A549 (cell line): ENCODE data around the gene SLC16A3. TPM values are rescaled to one million over a fixed set of nuclear protein-coding genes. Genes with fewer than 3 reads are reported as not detected.
A peak's percentile ranks its signal among the peaks of the same experiment; 100 is the strongest.

ENCODE experiments used
- ATAC-seq, 2 experiments: fragments of 200-7000 bp in 1 of 2; fragments of >200 bp in 1 of 2; cut with Nextera tagmentation in 1 of 2; cut with Tn5 transposase in 1 of 2; 3 replicates each; pipeline versions ENCODE4 v1.8.0 to v1.9.1; 2018 to 2020; ENCODE audit warnings: mild to moderate bottlenecking in 1 of 2, moderate library complexity in 1 of 2
- CTCF ChIA-PET: fragments of 300-600 bp; sonication (Branson Sonifier 250); formaldehyde crosslinking; extraction: SDS; loops from one replicate; lab custom pipeline; 2021; ENCODE audit warnings: antibody characterized with exemption, inconsistent platforms; lab: Yijun Ruan, JAX
- POLR2A ChIA-PET: fragments of 350-600 bp; formaldehyde crosslinking; extraction: SDS; loops from one replicate; lab custom pipeline; 2021; ENCODE audit warnings: antibody characterized with exemption, inconsistent platforms; lab: Yijun Ruan, JAX
- DNase-seq, 2 experiments: peaks; one replicate each; pipeline versions ENCODE4 v3.0.0 to v3.0.0-alpha.2; 2011 to 2016; ENCODE audit warnings: low read depth in 1 of 2, low spot score in 1 of 2
- FAIRE-seq: peaks from 2 replicates; lab custom pipeline; 2011; peaks lifted over from hg19 to GRCh38; lab: Jason Lieb, UNC
- H3K27ac ChIP-seq, 2 experiments: fragments of >200 bp; sonication (Bioruptor Twin); formaldehyde crosslinking; 3 replicates each; pipeline ENCODE4 v1.5.1; 2016 to 2017
- H3K4me1 ChIP-seq: fragments of >200 bp; sonication (Bioruptor Twin); formaldehyde crosslinking; 3 replicates; pipeline ENCODE4 v1.6.1; 2016
- H3K4me2 ChIP-seq: fragments of >200 bp; sonication (Bioruptor Twin); formaldehyde crosslinking; 3 replicates; pipeline ENCODE4 v1.6.1; 2016
- H3K4me3 ChIP-seq: fragments of >200 bp; sonication (Bioruptor Twin); formaldehyde crosslinking; 3 replicates; pipeline ENCODE4 v1.5.1; 2016
- H3K9me3 ChIP-seq: fragments of >200 bp; sonication (Bioruptor Twin); formaldehyde crosslinking; 3 replicates; pipeline ENCODE4 v1.6.1; 2016
- CBX2 ChIP-seq: fragments of 200-600 bp; sonication (generic); IDR thresholded peaks from 2 replicates; pipeline ENCODE4 v1.6.1; 2016; ENCODE audit warnings: low read depth, mild to moderate bottlenecking, borderline replicate concordance
- CTCF ChIP-seq: fragments of >200 bp; sonication (Bioruptor Twin); formaldehyde crosslinking; IDR thresholded peaks from 3 replicates; pipeline ENCODE4 v1.5.1; 2016
- ESRRA ChIP-seq: fragments of 150-350 bp; IDR thresholded peaks from 2 replicates; pipeline ENCODE4 v1.6.1; 2014; ENCODE audit warnings: mild to moderate bottlenecking, low read length, borderline replicate concordance
- FOSL2 ChIP-seq, 2 experiments: fragments of 450-650 bp in 1 of 2; fragments of >200 bp in 1 of 2; sonication (Bioruptor Twin) in 1 of 2; formaldehyde crosslinking; IDR thresholded peaks; 2 replicates each; pipeline versions ENCODE4 v1.5.0 to v1.6.1; 2016 to 2020; ENCODE audit warnings: mild to moderate bottlenecking in 1 of 2, moderate library complexity in 1 of 2
- FOXS1 ChIP-seq: fragments of 250-450 bp; sonication (Bioruptor Pico); IDR thresholded peaks from 2 replicates; pipeline ENCODE4 v1.5.0; 2020; ENCODE audit warnings: mild to moderate bottlenecking, moderate library complexity
- GATA3 ChIP-seq: IDR thresholded peaks from 2 replicates; pipeline ENCODE4 v1.6.1; 2012; ENCODE audit warnings: borderline replicate concordance
- HDAC2 ChIP-seq: fragments of 200-600 bp; sonication (generic); IDR thresholded peaks from 2 replicates; pipeline ENCODE4 v1.6.1; 2016
- HOXA7 ChIP-seq: fragments of 250-450 bp; sonication (Bioruptor Pico); IDR thresholded peaks from 2 replicates; pipeline ENCODE4 v1.5.0; 2020; ENCODE audit warnings: mild to moderate bottlenecking, moderate library complexity
- JUNB ChIP-seq: fragments of >200 bp; sonication (Bioruptor Twin); formaldehyde crosslinking; IDR thresholded peaks from 2 replicates; pipeline ENCODE4 v1.6.1; 2016
- KDM1A ChIP-seq: fragments of 200-600 bp; sonication (generic); IDR thresholded peaks from 2 replicates; pipeline ENCODE4 v1.6.1; 2016; ENCODE audit warnings: low read depth, mild to moderate bottlenecking
- KDM5A ChIP-seq: fragments of 200-600 bp; sonication (generic); IDR thresholded peaks from 2 replicates; pipeline ENCODE4 v1.6.1; 2016; ENCODE audit warnings: antibody characterized with exemption, mild to moderate bottlenecking
- MAZ ChIP-seq: fragments of 150-350 bp; IDR thresholded peaks from 2 replicates; pipeline ENCODE4 v1.6.1; 2014; ENCODE audit warnings: antibody characterized with exemption, low read depth, low read length, borderline replicate concordance
- NFE2L2 ChIP-seq: fragments of 150-350 bp; conservative IDR thresholded peaks from 2 replicates; pipeline ENCODE4 v1.6.1; 2014; ENCODE audit warnings: low read length
- RARB ChIP-seq: fragments of 250-450 bp; sonication (Bioruptor Pico); IDR thresholded peaks from 2 replicates; pipeline ENCODE4 v1.8.0; 2021; ENCODE audit warnings: mild to moderate bottlenecking, moderate library complexity
- RNF2 ChIP-seq: fragments of 200-600 bp; sonication (generic); IDR thresholded peaks from 2 replicates; pipeline ENCODE4 v1.6.1; 2016; ENCODE audit warnings: low read depth, mild to moderate bottlenecking, antibody characterized with exemption, moderate library complexity, borderline replicate concordance
- USF2 ChIP-seq: fragments of 450-650 bp; IDR thresholded peaks from 2 replicates; pipeline ENCODE4 v1.6.1; 2014; ENCODE audit warnings: antibody characterized with exemption
- ZSCAN20 ChIP-seq: fragments of 250-450 bp; sonication (Bioruptor Pico); IDR thresholded peaks from 2 replicates; pipeline ENCODE4 v1.8.0; 2022; ENCODE audit warnings: mild to moderate bottlenecking, moderate library complexity
- WGBS: methylation state at CpG from one replicate; pipeline ENCODE4 v1.1.6; 2017; ENCODE audit errors: missing lambda C conversion rate; 5-methylcytosine and 5-hydroxymethylcytosine counted together
- polyA plus RNA-seq, 4 experiments: library from polyadenylated mRNA; depleted of rRNA in 3 of 4; stranded (reverse); fragments of >200 nt; fragmentation: RNase III in 1 of 4; extraction: RNeasy Plus Mini Kit Qiagen cat#74134 plus additional on column Dnase treatment in 1 of 4; gene quantifications; 2 replicates in 3 of 4; 3 replicates in 1 of 4; pipeline ENCODE4 v1.2.3, GENCODE V29; 2011 to 2017
- TF ChIP-seq, protein P1 (sequence below): fragments of >200 bp; sonication (Bioruptor Twin); formaldehyde crosslinking; IDR thresholded peaks from 2 replicates; pipeline ENCODE4 v1.6.1; 2016

SLC16A3 gene
- polyA plus RNA-seq, 2 of the 4 experiments (the other 2 are of a cell fraction): 28.6 to 90.9 TPM

DNA sequence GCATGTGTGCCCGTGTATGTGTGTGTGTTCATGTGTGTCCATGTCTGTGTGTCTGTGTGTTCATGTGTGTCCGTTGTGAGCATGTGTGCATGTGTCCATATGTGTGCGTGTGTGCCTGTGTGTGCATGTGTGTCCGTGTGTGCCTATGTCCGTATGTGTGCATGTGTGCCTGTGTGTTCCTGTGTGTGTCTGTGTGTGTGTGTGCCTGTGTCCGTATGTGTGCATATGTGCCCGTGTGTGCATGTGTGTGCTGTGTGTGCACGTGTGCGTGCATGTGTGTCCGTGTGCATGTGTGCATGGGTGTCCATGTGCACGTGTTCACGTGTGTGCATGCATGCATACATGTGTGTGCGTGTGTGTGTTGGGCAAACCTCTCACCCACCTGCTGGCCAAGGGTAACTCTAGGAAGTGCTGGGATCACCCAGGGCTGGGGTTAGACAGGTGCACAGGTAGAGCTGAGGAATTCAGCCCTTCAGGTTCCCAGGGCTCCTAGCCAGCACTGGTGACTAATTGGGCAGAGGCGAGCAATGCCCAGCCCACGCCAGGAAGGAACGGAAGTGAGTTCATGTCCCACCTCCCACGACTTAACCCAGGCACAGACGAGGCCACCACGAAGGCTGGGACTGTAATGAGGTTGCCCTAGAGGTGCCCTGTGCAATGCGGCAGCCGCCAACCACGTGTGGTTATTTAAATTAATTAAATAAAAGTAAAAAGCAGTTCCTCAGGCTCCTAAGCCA, 52.8 kb downstream of the SLC16A3 start (continued):
- no peak for TF ChIP-seq USF2
- no peak for TF ChIP-seq RARB (CRISPR knock-in tag)
- no peak for TF ChIP-seq NFE2L2
- TF ChIP-seq FOXS1 (CRISPR knock-in tag): no peak
- TF ChIP-seq KDM1A: no peak
- TF ChIP-seq MAZ: no peak
- TF ChIP-seq HOXA7: no peak

DNA sequence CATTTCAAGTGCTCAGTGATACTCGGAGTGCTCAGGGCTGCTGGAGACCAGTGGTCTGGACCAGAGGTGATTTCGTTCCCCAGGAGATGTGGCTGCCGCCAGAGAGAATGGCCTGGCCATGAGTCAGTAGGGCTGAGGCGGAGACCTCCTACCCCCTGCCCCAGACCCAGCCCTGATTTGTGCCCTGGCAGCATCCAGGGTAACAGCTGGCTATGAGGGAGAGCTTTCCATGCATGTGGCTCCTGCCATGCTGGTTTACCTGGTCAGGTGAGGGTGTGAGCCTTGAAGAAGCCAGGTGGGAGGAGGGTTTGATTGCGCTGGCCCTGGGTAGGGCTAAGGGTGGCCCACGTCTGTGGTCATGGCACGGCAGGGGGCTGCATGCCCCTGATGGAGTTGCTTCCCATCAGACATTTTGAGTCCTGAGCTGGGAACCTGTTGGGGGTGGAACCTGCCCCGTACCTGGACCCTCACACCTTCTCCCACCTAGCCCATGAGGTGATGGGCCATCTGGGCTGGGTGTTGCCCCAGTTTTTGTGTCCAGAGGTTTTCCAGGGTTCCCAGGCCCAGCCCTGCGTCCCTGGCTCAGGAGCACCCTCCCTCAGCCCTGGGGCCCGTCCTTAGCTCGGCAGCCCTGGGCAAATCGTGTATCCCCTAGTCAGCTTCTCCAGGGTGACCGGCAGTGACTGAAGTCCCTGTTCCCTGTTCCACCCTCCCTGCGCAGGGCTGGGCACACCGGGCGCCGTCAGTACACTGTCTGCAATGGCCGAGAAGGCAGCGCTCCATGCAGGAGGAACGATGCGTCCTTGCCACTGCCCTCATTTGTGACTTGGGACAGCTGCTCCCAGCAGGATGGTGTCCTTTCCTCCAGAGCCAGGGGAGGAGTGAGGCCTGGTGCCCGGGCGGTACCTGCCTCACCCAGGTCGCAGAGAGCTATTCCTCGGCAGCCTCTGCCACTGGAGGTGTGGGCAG, 53.7 kb downstream of the SLC16A3 start:
- ChIA-PET POLR2A (interaction anchor here (1.0 to 4.3 kb wide), 4 partner anchors 9 to 15 kb away, joined by 4 to 39 read pairs (median 13); partner anchors contain the start of gene CSNK1D), CTCF (interaction anchor here (0.8 to 3.9 kb wide), 12 partner anchors 9 to 70 kb away, joined by 3 to 20 read pairs (median 10); partner anchors contain the start of genes CD7 and CSNK1D)
- H3K9me3 ChIP-seq: peaks cover 9% of the 10 kb centered on the region
- FAIRE-seq (no peak), DNase-seq (no peak), ATAC-seq (peak; percentile 16 to 44; a peak in 4 of 6 replicates)
- H3K4me1 ChIP-seq: peaks cover 40% of the 10 kb centered on the region
- H3K4me2 ChIP-seq: peak overlapping the region; percentile 50
- TF ChIP-seq RNF2 (no peak), ZSCAN20 (CRISPR knock-in tag) (no peak), KDM1A (no peak), CTCF (no peak), JUNB (no peak), USF2 (no peak), FOSL2 (IDR thresholded peaks at IDR 0.05) (no peak), FOSL2 (CRISPR knock-in tag; IDR thresholded peaks at IDR 0.05) (no peak), ESRRA (no peak), NFE2L2 (no peak), CBX2 (no peak), HDAC2 (no peak), GATA3 (no peak), KDM5A (no peak)
- TF ChIP-seq, protein P1, sequence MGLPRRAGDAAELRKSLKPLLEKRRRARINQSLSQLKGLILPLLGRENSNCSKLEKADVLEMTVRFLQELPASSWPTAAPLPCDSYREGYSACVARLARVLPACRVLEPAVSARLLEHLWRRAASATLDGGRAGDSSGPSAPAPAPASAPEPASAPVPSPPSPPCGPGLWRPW: no peak
- 85% methylated on average over 25 of the region's 25 CpGs for WGBS
- no peak overlapping the region for H3K4me3 ChIP-seq
- H3K27ac ChIP-seq: peak overlapping the region; percentile 82 to 87
